Esophagus muscularis mucosa (tissue), 4 donors: ENCODE measurements around the gene PILRB. TPM values are rescaled to one million over a fixed set of nuclear protein-coding genes. Genes with fewer than 3 reads are reported as not detected.

ENCODE experiments used
- DNase-seq: peaks from one replicate; pipeline ENCODE4 v3.0.0-alpha.2; 2017; ENCODE audit errors: extremely low spot score
- H3K27ac ChIP-seq, 4 donors: fragments of 200-600 bp; sonication (generic); replicated peaks in 1 of 4; 1 replicate in 3 of 4; 2 replicates in 1 of 4; pipeline ENCODE4 v1.5.1; 2016 to 2019; ENCODE audit warnings: mild to moderate bottlenecking in 1 of 4
- H3K27me3 ChIP-seq, 4 donors: fragments of 200-600 bp; sonication (generic); one replicate each; pipeline versions ENCODE4 v1.5.1 to v1.6.0; 2016 to 2019
- H3K36me3 ChIP-seq, 4 donors: fragments of 200-600 bp; sonication (generic); one replicate each; pipeline ENCODE4 v1.5.1; 2016 to 2019
- H3K4me1 ChIP-seq, 4 donors: fragments of 200-600 bp; sonication (generic); one replicate each; pipeline ENCODE4 v1.5.1; 2016 to 2019
- H3K4me3 ChIP-seq, 4 donors: fragments of 200-600 bp; sonication (generic); 1 replicate in 2 of 4; 2 replicates in 2 of 4; pipeline ENCODE4 v1.5.1; 2016 to 2019; ENCODE audit warnings: mild to moderate bottlenecking in 4 of 4, moderate library complexity in 1 of 4
- H3K9me3 ChIP-seq, 4 donors: fragments of 200-600 bp; sonication (generic); 1 replicate in 3 of 4; 2 replicates in 1 of 4; pipeline ENCODE4 v1.5.1; 2016 to 2019
- EP300 ChIP-seq: sonication (generic); formaldehyde crosslinking; IDR thresholded peaks from one replicate; pipeline ENCODE4 v1.6.1; 2017; ENCODE audit warnings: antibody characterized with exemption
- POLR2A ChIP-seq: fragments of 450-650 bp; IDR thresholded peaks from one replicate; pipeline ENCODE4 v1.6.1; 2017; ENCODE audit warnings: antibody characterized with exemption, moderate library complexity, mild to moderate bottlenecking, low read depth
- POLR2AphosphoS5 ChIP-seq, 2 donors: sonication (generic); formaldehyde crosslinking; IDR thresholded peaks; one replicate each; pipeline ENCODE4 v1.6.1; 2017; ENCODE audit warnings: antibody characterized with exemption in 2 of 2
- WGBS: methylation state at CpG from one replicate; pipeline ENCODE4 v1.1.5; 2018; 5-methylcytosine and 5-hydroxymethylcytosine counted together
- intact Hi-C: fragments of 100-400 bp; cut with DNase I; formaldehyde crosslinking; loops from one replicate; pipeline ENCODE4 v1.15.1; 2023
- total RNA-seq, 4 donors: library from RNA; depleted of rRNA; stranded (reverse); fragments of >200 nt; gene quantifications; one replicate each; pipeline versions ENCODE4 v1.1.0 to v1.2.1, GENCODE V29; 2016
- TF ChIP-seq, protein P1 (sequence below), 3 experiments: fragments of 200-600 bp in 2 of 3; fragments of 450-650 bp in 1 of 3; sonication (generic) in 2 of 3; IDR thresholded peaks; one replicate each; pipeline ENCODE4 v1.5.1; 2017 to 2019; ENCODE audit warnings: antibody characterized with exemption in 3 of 3, mild to moderate bottlenecking in 2 of 3, moderate library complexity in 1 of 3

Gene PILRB
- total RNA-seq, 4 donors from 2014 or later: 13.5 to 33.6 (median 20.7) TPM

DNA sequence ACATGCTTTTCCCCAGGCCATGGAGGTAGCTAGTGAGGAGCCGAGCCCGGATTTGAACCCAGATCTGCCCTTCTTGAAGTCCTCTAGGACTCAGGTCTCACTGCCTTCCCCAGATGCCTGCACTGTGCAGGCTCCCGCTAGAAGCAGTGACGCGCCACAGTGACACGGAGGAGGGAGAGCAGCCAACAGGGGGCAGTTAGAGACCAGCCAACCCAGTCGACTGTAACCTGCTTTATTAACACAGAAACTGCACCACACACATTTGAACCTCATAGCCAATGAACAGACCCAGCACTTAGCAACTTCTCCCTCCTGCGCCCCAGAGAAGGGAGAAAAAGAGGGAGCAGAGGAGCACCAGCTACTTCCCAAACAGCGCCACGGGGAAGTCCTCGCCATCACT, 42.7 kb downstream of the PILRB start:
- Histone ChIP-seq H3K4me3 (no peak overlapping the region), H3K9me3 (no peaks in the 10 kb centered on the region), H3K27me3 (peaks cover 0 to 7% (median 0%) of the 10 kb centered on the region in 4 donors), H3K4me1 (peaks cover 0 to 3% (median 0%) of the 10 kb centered on the region in 4 donors), H3K36me3 (peaks cover 0 to 40% (median 0%) of the 10 kb centered on the region in 4 donors), H3K27ac (no peak overlapping the region)
- 88% methylated on average over 11 of the region's 11 CpGs for WGBS
- TF ChIP-seq, protein P1, sequence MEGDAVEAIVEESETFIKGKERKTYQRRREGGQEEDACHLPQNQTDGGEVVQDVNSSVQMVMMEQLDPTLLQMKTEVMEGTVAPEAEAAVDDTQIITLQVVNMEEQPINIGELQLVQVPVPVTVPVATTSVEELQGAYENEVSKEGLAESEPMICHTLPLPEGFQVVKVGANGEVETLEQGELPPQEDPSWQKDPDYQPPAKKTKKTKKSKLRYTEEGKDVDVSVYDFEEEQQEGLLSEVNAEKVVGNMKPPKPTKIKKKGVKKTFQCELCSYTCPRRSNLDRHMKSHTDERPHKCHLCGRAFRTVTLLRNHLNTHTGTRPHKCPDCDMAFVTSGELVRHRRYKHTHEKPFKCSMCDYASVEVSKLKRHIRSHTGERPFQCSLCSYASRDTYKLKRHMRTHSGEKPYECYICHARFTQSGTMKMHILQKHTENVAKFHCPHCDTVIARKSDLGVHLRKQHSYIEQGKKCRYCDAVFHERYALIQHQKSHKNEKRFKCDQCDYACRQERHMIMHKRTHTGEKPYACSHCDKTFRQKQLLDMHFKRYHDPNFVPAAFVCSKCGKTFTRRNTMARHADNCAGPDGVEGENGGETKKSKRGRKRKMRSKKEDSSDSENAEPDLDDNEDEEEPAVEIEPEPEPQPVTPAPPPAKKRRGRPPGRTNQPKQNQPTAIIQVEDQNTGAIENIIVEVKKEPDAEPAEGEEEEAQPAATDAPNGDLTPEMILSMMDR (IDR thresholded peaks at IDR 0.05): no peak
- TF ChIP-seq POLR2A (no peak), POLR2AphosphoS5 (IDR thresholded peaks at IDR 0.05) (no peak), EP300 (no peak)
- no peak for DNase-seq
- intact Hi-C loops: no loop called here

DNA sequence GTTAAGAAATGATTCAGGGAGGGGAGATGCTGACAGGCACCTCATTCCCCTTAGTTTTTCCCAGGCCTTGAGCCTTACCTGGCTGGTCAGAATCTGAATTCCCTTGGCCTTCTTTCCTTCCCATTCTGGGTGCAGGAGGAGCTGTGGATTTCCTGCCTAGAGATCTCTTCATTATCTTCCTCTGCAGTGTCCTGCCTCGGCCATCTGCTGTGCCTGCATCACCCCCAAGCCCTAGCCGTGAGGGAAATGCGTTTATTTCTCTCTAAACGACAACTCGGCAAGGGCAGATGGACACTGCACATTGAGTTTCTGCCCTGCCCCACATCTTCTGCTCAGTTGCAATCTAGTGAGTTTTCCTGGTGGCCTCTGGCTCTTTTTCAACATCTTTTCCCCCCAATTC, 43.9 kb downstream of the PILRB start:
- Histone ChIP-seq H3K9me3 (no peaks in the 10 kb centered on the region), H3K27me3 (peaks cover 0 to 7% (median 0%) of the 10 kb centered on the region in 4 donors), H3K4me3 (no peak overlapping the region), H3K27ac (no peak overlapping the region), H3K36me3 (peaks cover 0 to 40% (median 0%) of the 10 kb centered on the region in 4 donors), H3K4me1 (peaks cover 0 to 3% (median 0%) of the 10 kb centered on the region in 4 donors)
- intact Hi-C loops: no loop called here
- TF ChIP-seq POLR2A (no peak), POLR2AphosphoS5 (IDR thresholded peaks at IDR 0.05) (no peak), EP300 (no peak)
- TF ChIP-seq, protein P1 (IDR thresholded peaks at IDR 0.05): no peak
- DNase-seq: no peak
- 81% methylated on average over 5 of the region's 5 CpGs for WGBS

DNA sequence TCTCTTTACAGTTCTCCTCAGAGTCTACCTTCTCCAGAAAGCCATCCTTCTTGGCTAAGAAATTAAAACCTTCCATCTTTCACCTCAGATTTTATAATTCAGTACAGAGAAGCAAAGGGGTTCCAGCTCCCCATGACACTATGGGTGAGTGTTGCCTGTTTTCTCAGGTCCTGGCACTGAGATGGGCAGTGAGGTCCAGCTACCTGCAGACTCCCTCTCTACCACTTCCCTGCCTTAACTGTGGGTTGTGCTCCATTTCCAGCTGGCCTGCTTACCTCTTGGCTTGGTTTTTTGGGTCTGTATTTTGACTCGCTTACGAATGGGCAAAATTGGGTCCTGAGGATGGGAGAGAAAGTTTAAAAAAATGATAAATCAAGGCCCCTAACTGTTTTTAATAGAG, 44.3 kb downstream of the PILRB start:
- Histone ChIP-seq H3K4me1 (peaks cover 0 to under 1% (median under 1%) of the 10 kb centered on the region in 4 donors), H3K4me3 (no peak overlapping the region), H3K27ac (no peak overlapping the region), H3K36me3 (peaks cover 0 to 40% (median 0%) of the 10 kb centered on the region in 4 donors), H3K27me3 (peaks cover 0 to 6% (median 0%) of the 10 kb centered on the region in 4 donors), H3K9me3 (no peaks in the 10 kb centered on the region)
- 98% methylated on average over 2 of the region's 2 CpGs for WGBS
- intact Hi-C loops: no loop called here
- no peak for TF ChIP-seq EP300
- TF ChIP-seq POLR2AphosphoS5 (IDR thresholded peaks at IDR 0.05): no peak
- no peak for TF ChIP-seq POLR2A
- TF ChIP-seq, protein P1 (IDR thresholded peaks at IDR 0.05): no peak
- no peak for DNase-seq

DNA sequence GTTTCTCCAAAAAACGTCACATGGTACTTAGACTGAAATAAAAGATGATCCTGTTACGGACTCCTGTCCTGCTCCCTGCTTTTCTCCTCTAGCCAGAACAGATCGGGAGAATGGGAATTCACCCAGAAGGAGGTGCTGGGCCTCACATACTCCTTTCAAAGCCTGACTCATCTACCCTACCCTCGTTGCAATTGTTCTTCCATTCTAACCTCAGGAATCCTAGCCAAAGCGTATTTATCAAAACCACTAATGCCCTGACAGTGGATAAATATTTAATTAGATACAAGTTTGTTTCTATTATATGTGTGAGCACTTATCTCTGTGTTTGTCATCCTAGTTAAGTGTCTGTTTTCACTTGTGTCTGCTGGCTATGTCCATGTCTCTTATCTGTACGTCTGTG, 48.9 kb downstream of the PILRB start:
- Histone ChIP-seq H3K9me3 (no peaks in the 10 kb centered on the region), H3K4me1 (peaks cover 0 to 4% (median 0%) of the 10 kb centered on the region in 4 donors), H3K27ac (no peak overlapping the region), H3K27me3 (no peaks in the 10 kb centered on the region), H3K36me3 (peaks cover 0 to 24% (median 0%) of the 10 kb centered on the region in 4 donors), H3K4me3 (no peak overlapping the region)
- DNase-seq: no peak
- no peak for TF ChIP-seq EP300
- TF ChIP-seq, protein P1 (IDR thresholded peaks at IDR 0.05): no peak
- TF ChIP-seq POLR2A: no peak
- TF ChIP-seq POLR2AphosphoS5 (IDR thresholded peaks at IDR 0.05): no peak
- intact Hi-C loops: loop anchor here (5.0 kb wide), 1 partner anchor 49 kb away; the partner anchor contains the start of gene PILRB
- 71% methylated on average over 6 of the region's 6 CpGs for WGBS
